ENCODE measurements around the gene TENT4B.

TENT4B gene

DNA sequence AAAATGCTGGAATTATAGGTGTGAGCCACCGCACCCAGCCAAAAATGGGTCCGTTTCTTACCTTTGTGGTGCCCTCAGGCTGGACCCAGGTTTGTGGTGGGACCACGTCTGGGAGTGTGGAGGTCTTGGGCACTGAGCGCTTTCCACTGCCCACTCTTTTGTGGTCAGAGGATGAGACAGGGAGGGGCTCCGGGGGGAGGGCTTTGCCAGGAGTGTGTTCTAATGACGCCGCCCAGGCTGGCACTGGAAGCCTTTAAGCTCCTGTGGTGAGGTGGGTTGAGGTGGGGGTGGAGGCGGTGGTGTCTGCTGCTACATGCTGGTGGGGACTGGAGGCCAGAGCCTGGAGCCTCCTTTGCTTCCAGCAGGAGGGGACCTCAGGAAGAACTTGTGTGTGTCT is 100.4 kb downstream of the TENT4B start:
- no peak overlapping the region for H3K27ac ChIP-seq (ENCODE audit: low read depth, low read length)
- H3K9ac ChIP-seq (ENCODE audit: low read depth in 1 of 2, low read length in 2 of 2) = no peak overlapping the region
- no peak overlapping the region for H3K4me3 ChIP-seq (ENCODE audit: low read depth in 1 of 2, low read length in 2 of 2)
- H3K4me1 ChIP-seq (ENCODE audit: control insufficient read depth in 1 of 2, insufficient read depth in 2 of 2, low read length in 2 of 2) = no peaks in the 10 kb centered on the region
- no peaks in the 10 kb centered on the region for H3K27me3 ChIP-seq (ENCODE audit: control insufficient read depth in 1 of 2, insufficient read depth in 2 of 2, low read length in 2 of 2)
- no peaks in the 10 kb centered on the region for H3K36me3 ChIP-seq (ENCODE audit: control insufficient read depth in 1 of 2, insufficient read depth in 2 of 2, low read length in 2 of 2)
- H3K9me3 ChIP-seq (ENCODE audit: control insufficient read depth in 1 of 2, low read length in 2 of 2) = no peaks in the 10 kb centered on the region

DNA sequence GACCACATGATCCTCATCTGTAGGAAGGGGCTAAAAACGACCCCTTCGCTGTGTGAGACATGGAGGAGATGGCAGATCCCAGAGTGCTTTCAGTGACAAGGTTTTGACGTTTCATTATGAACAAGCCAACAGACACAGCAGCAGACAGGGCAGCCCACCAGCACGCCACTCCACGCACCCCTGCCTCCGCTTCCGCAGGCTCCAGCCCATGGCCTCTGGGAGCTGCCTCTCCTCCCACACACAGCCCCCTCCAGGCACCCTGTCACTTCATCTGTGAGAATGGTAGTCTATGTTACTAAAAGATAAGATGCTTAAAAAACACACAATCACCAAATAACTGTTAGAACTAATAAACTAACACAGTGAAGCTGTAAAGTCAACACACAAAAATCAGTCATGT is 101.0 kb downstream of the TENT4B start:
- Histone ChIP-seq H3K27ac (ENCODE audit: low read depth, low read length) (no peak overlapping the region), H3K27me3 (ENCODE audit: control insufficient read depth in 1 of 2, insufficient read depth in 2 of 2, low read length in 2 of 2) (no peaks in the 10 kb centered on the region), H3K36me3 (ENCODE audit: control insufficient read depth in 1 of 2, insufficient read depth in 2 of 2, low read length in 2 of 2) (no peaks in the 10 kb centered on the region), H3K9me3 (ENCODE audit: control insufficient read depth in 1 of 2, low read length in 2 of 2) (no peaks in the 10 kb centered on the region), H3K4me3 (ENCODE audit: low read depth in 1 of 2, low read length in 2 of 2) (no peak overlapping the region), H3K9ac (ENCODE audit: low read depth in 1 of 2, low read length in 2 of 2) (no peak overlapping the region), H3K4me1 (ENCODE audit: control insufficient read depth in 1 of 2, insufficient read depth in 2 of 2, low read length in 2 of 2) (no peaks in the 10 kb centered on the region)

- H3K4me1 ChIP-seq (ENCODE audit: control insufficient read depth in 1 of 2, insufficient read depth in 2 of 2, low read length in 2 of 2) = no peaks in the 10 kb centered on the region
- no peaks in the 10 kb centered on the region for H3K27me3 ChIP-seq (ENCODE audit: control insufficient read depth in 1 of 2, insufficient read depth in 2 of 2, low read length in 2 of 2)
- no peaks in the 10 kb centered on the region for H3K9me3 ChIP-seq (ENCODE audit: control insufficient read depth in 1 of 2, low read length in 2 of 2)
- no peak overlapping the region for H3K27ac ChIP-seq (ENCODE audit: low read depth, low read length)
- H3K4me3 ChIP-seq (ENCODE audit: low read depth in 1 of 2, low read length in 2 of 2) = no peak overlapping the region
- no peak overlapping the region for H3K9ac ChIP-seq (ENCODE audit: low read depth in 1 of 2, low read length in 2 of 2)
- no peaks in the 10 kb centered on the region for H3K36me3 ChIP-seq (ENCODE audit: control insufficient read depth in 1 of 2, insufficient read depth in 2 of 2, low read length in 2 of 2)
Observed at GRCh38 chr16:50255538-50255937, 102.4 kb downstream of the TENT4B start.

DNA sequence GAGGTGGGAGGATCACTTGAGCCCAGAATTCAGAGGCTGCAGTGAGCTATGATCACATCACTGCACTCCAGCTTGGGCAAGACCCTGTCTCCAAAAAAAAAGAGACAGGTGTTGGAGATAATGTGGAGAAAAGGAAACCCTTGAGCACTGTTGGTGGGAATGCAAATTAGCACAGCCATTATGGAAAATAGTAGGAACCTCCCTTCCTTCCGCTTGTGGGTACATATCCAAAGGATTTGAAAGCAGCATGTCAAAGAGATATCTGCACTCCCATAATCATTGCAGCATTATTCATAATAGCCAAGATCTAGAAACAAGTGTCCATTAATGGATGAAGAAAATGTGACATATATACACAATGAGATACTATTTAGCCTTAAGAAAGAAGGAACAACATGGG is 103.5 kb downstream of the TENT4B start:
- H3K9me3 ChIP-seq (ENCODE audit: control insufficient read depth in 1 of 2, low read length in 2 of 2) = no peaks in the 10 kb centered on the region

GRCh38 chr16:50257876-50258275 is 104.8 kb downstream of the TENT4B start:
- Histone ChIP-seq H3K9me3 (ENCODE audit: control insufficient read depth in 1 of 2, low read length in 2 of 2) (no peaks in the 10 kb centered on the region), H3K4me1 (ENCODE audit: control insufficient read depth in 1 of 2, insufficient read depth in 2 of 2, low read length in 2 of 2) (no peaks in the 10 kb centered on the region), H3K4me3 (ENCODE audit: low read depth in 1 of 2, low read length in 2 of 2) (no peak overlapping the region), H3K9ac (ENCODE audit: low read depth in 1 of 2, low read length in 2 of 2) (no peak overlapping the region), H3K36me3 (ENCODE audit: control insufficient read depth in 1 of 2, insufficient read depth in 2 of 2, low read length in 2 of 2) (no peaks in the 10 kb centered on the region), H3K27ac (ENCODE audit: low read depth, low read length) (no peak overlapping the region), H3K27me3 (ENCODE audit: control insufficient read depth in 1 of 2, insufficient read depth in 2 of 2, low read length in 2 of 2) (no peaks in the 10 kb centered on the region)

More for the DNA sequence above, 103.5 kb downstream of the TENT4B start:
- Histone ChIP-seq H3K4me1 (ENCODE audit: control insufficient read depth in 1 of 2, insufficient read depth in 2 of 2, low read length in 2 of 2) (no peaks in the 10 kb centered on the region), H3K36me3 (ENCODE audit: control insufficient read depth in 1 of 2, insufficient read depth in 2 of 2, low read length in 2 of 2) (no peaks in the 10 kb centered on the region), H3K4me3 (ENCODE audit: low read depth in 1 of 2, low read length in 2 of 2) (no peak overlapping the region), H3K27ac (ENCODE audit: low read depth, low read length) (no peak overlapping the region), H3K9ac (ENCODE audit: low read depth in 1 of 2, low read length in 2 of 2) (no peak overlapping the region), H3K27me3 (ENCODE audit: control insufficient read depth in 1 of 2, insufficient read depth in 2 of 2, low read length in 2 of 2) (no peaks in the 10 kb centered on the region)

DNA sequence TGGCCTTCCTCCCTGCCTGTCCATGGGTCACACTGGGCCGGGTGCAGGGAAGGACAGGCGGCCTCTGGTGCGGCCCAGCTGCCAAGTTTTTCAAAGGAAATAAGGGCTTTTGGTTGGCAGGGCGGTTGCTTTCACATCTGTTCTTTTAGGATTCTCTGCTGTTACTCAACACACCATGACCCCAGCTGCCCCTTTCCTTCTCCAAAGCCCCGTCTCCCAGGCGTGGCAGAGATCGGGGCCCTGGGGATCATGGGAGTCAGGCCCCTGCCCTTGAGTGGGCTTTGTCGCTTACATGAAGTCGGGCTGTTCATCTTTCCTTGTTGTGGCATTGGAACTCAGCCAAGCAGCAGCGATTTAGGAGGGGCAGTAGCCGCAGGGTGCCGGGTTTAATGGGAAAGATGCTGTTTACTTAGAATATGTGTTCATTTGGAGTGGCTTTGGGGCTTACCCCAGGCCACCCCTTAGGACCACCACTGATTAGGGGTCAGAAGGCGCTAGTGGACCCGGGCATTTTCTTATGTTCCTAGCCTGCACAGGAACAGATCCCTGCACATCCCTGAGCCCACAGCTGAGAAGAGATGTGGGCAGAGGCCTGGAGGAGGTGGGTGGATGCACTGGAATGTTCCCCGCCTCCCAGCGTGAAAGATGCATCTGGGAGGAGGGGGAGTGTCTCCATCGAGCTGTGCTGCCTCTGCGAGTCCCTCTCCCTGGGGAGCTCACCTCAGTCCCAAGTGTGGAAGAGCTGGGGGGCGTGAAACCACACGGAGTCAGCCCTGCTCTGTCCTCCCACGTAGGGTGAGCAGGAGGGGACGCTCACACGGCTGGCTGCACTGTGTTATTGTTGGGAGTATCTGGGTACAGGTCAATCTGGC is 106.5 kb downstream of the TENT4B start:
- no peaks in the 10 kb centered on the region for H3K4me1 ChIP-seq (ENCODE audit: control insufficient read depth in 1 of 2, insufficient read depth in 2 of 2, low read length in 2 of 2)
- H3K9me3 ChIP-seq (ENCODE audit: control insufficient read depth in 1 of 2, low read length in 2 of 2) = no peaks in the 10 kb centered on the region
- H3K27ac ChIP-seq (ENCODE audit: low read depth, low read length) = no peak overlapping the region
- no peaks in the 10 kb centered on the region for H3K27me3 ChIP-seq (ENCODE audit: control insufficient read depth in 1 of 2, insufficient read depth in 2 of 2, low read length in 2 of 2)
- no peak overlapping the region for H3K9ac ChIP-seq (ENCODE audit: low read depth in 1 of 2, low read length in 2 of 2)
- no peak overlapping the region for H3K4me3 ChIP-seq (ENCODE audit: low read depth in 1 of 2, low read length in 2 of 2)
- no peaks in the 10 kb centered on the region for H3K36me3 ChIP-seq (ENCODE audit: control insufficient read depth in 1 of 2, insufficient read depth in 2 of 2, low read length in 2 of 2)

- H3K27ac ChIP-seq (ENCODE audit: low read depth, low read length) = no peak overlapping the region
- H3K4me1 ChIP-seq (ENCODE audit: control insufficient read depth in 1 of 2, insufficient read depth in 2 of 2, low read length in 2 of 2) = peaks cover 1 to 2% of the 10 kb centered on the region in 2 donors
- H3K9ac ChIP-seq (ENCODE audit: low read depth in 1 of 2, low read length in 2 of 2) = no peak overlapping the region
- no peaks in the 10 kb centered on the region for H3K36me3 ChIP-seq (ENCODE audit: control insufficient read depth in 1 of 2, insufficient read depth in 2 of 2, low read length in 2 of 2)
- no peak overlapping the region for H3K4me3 ChIP-seq (ENCODE audit: low read depth in 1 of 2, low read length in 2 of 2)
- H3K27me3 ChIP-seq (ENCODE audit: control insufficient read depth in 1 of 2, insufficient read depth in 2 of 2, low read length in 2 of 2) = no peaks in the 10 kb centered on the region
- no peaks in the 10 kb centered on the region for H3K9me3 ChIP-seq (ENCODE audit: control insufficient read depth in 1 of 2, low read length in 2 of 2)
Observed at GRCh38 chr16:50260206-50261159, 107.4 kb downstream of the TENT4B start.

DNA sequence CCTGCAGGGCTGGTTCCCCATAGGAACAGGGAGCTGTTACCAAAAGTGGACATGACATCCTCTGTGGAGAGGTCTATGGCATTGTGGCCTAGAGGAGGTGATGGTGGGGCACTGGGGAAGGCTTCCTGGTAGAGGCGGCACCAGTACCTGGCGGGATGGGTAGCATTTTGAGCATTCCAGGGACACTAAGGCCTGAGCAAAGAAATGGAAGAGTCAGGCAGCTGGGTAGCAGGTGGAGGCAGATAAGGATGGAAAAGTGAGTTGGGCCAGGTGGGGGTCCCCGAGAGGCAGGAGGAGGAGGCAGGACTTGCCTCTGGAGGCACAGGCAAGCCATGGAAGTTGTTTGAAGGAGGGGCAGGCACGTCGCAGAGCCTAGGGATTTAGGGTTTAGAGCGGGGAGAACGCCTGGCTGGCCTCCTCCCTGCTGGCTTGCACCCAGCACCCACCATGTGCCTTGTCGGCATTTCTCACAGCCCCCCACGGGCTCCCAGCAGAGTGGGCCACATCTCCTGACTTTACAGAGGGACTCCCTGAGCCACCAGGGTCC is 108.1 kb downstream of the TENT4B start:
- no peaks in the 10 kb centered on the region for H3K9me3 ChIP-seq (ENCODE audit: control insufficient read depth in 1 of 2, low read length in 2 of 2)
- H3K4me1 ChIP-seq (ENCODE audit: control insufficient read depth in 1 of 2, insufficient read depth in 2 of 2, low read length in 2 of 2) = peaks cover 9 to 10% of the 10 kb centered on the region in 2 donors
- H3K36me3 ChIP-seq (ENCODE audit: control insufficient read depth in 1 of 2, insufficient read depth in 2 of 2, low read length in 2 of 2) = no peaks in the 10 kb centered on the region
- H3K4me3 ChIP-seq (ENCODE audit: low read depth in 1 of 2, low read length in 2 of 2) = no peak overlapping the region
- H3K27ac ChIP-seq (ENCODE audit: low read depth, low read length) = no peak overlapping the region
- H3K9ac ChIP-seq (ENCODE audit: low read depth in 1 of 2, low read length in 2 of 2) = no peak overlapping the region
- no peaks in the 10 kb centered on the region for H3K27me3 ChIP-seq (ENCODE audit: control insufficient read depth in 1 of 2, insufficient read depth in 2 of 2, low read length in 2 of 2)

GRCh38 chr16:50261707-50262235 is 108.7 kb downstream of the TENT4B start:
- Histone ChIP-seq H3K9me3 (ENCODE audit: control insufficient read depth in 1 of 2, low read length in 2 of 2) (no peaks in the 10 kb centered on the region), H3K4me3 (ENCODE audit: low read depth in 1 of 2, low read length in 2 of 2) (no peak overlapping the region), H3K27me3 (ENCODE audit: control insufficient read depth in 1 of 2, insufficient read depth in 2 of 2, low read length in 2 of 2) (no peaks in the 10 kb centered on the region), H3K36me3 (ENCODE audit: control insufficient read depth in 1 of 2, insufficient read depth in 2 of 2, low read length in 2 of 2) (no peaks in the 10 kb centered on the region), H3K27ac (ENCODE audit: low read depth, low read length) (no peak overlapping the region), H3K4me1 (ENCODE audit: control insufficient read depth in 1 of 2, insufficient read depth in 2 of 2, low read length in 2 of 2) (peaks cover 13 to 15% of the 10 kb centered on the region in 2 donors), H3K9ac (ENCODE audit: low read depth in 1 of 2, low read length in 2 of 2) (no peak overlapping the region)

All from duodenal mucosa (tissue), 2 donors.